HepG2 (cell line): ENCODE data around the gene PLB1. TPM values are rescaled to one million over a fixed set of nuclear protein-coding genes. Genes with fewer than 3 reads are reported as not detected.

Experiments
- ATAC-seq: fragments of 200-7000 bp; cut with Tn5 transposase; 3 replicates; pipeline ENCODE4 v1.9.1; 2020; ENCODE audit warnings: mild to moderate bottlenecking, moderate library complexity
- BruUV-seq: library from RNA; stranded (reverse); fragments of 400-500 nt; replicated peaks from 2 replicates; lab custom pipeline; 2021; lab: Mats Ljungman, UMichigan
- CTCF ChIA-PET: fragments of 300-600 bp; formaldehyde crosslinking; extraction: SDS; loops from one replicate; lab custom pipeline; 2021; ENCODE audit warnings: low total read pairs, inconsistent platforms, low intra/inter-chr PET ratio; lab: Yijun Ruan, JAX
- POLR2A ChIA-PET: fragments of 350-600 bp; sonication (Branson Sonifier 250); formaldehyde crosslinking; loops from one replicate; lab custom pipeline; 2020; ENCODE audit warnings: antibody characterized with exemption, inconsistent platforms; lab: Yijun Ruan, JAX
- DNase-seq: peaks from one replicate; pipeline ENCODE4 v3.0.0-alpha.2; 2015; ENCODE audit warnings: low spot score
- FAIRE-seq: peaks from 3 replicates; lab custom pipeline; 2011; peaks lifted over from hg19 to GRCh38; lab: Jason Lieb, UNC
- H2AFZ ChIP-seq: one replicate; pipeline ENCODE4 v1.6.1; 2011; ENCODE audit warnings: low read length, inconsistent platforms
- H3K27ac ChIP-seq: fragments of 300-600 bp; 3 replicates; pipeline ENCODE4 v1.8.0; 2011; ENCODE audit warnings: mixed run types, mild to moderate bottlenecking, mixed read lengths, low read length, inconsistent platforms; ENCODE audit not compliant: insufficient read depth; ENCODE audit errors: extremely low read length
- H3K27me3 ChIP-seq, 2 experiments: fragments of 200-600 bp in 1 of 2; 2 replicates in 1 of 2; 3 replicates in 1 of 2; pipeline versions ENCODE4 v1.6.0 to v1.8.0; 2011; ENCODE audit warnings: low read length in 2 of 2, mild to moderate bottlenecking in 2 of 2, moderate library complexity in 2 of 2, inconsistent platforms in 1 of 2; ENCODE audit not compliant: insufficient read depth in 2 of 2, control insufficient read depth in 1 of 2
- H3K36me3 ChIP-seq, 2 experiments: fragments of 200-600 bp in 1 of 2; replicated peaks in 1 of 2; 2 replicates in 1 of 2; 3 replicates in 1 of 2; pipeline versions ENCODE4 v1.5.1 to v1.8.0; 2011; ENCODE audit warnings: low read length in 2 of 2, inconsistent platforms in 1 of 2; ENCODE audit not compliant: insufficient read depth in 2 of 2, control insufficient read depth in 1 of 2
- H3K4me1 ChIP-seq: 2 replicates; pipeline ENCODE4 v1.5.1; 2012; ENCODE audit warnings: low read length, inconsistent platforms; ENCODE audit not compliant: insufficient read depth
- H3K4me2 ChIP-seq: 2 replicates; pipeline ENCODE4 v1.6.0; 2011; ENCODE audit warnings: low read depth, low read length, inconsistent platforms
- H3K4me3 ChIP-seq, 3 experiments: fragments of 200-600 bp in 1 of 3; sonication (generic), shearing (Covaris generic) in 1 of 3; replicated peaks in 1 of 3; 2 replicates each; pipeline ENCODE4 v1.5.1; 2011 to 2016; ENCODE audit warnings: low read length in 3 of 3, inconsistent platforms in 2 of 3, low read depth in 2 of 3, mild to moderate bottlenecking in 2 of 3, control low read depth in 1 of 3, mixed read lengths in 1 of 3; ENCODE audit not compliant: insufficient read depth in 1 of 3
- H3K79me2 ChIP-seq: one replicate; pipeline ENCODE4 v1.6.1; 2011; ENCODE audit warnings: low read length, inconsistent platforms; ENCODE audit not compliant: insufficient read depth
- H3K9ac ChIP-seq: 2 replicates; pipeline ENCODE4 v1.6.0; 2011; ENCODE audit warnings: mild to moderate bottlenecking, low read depth, low read length, inconsistent platforms; ENCODE audit not compliant: insufficient read depth
- H3K9me3 ChIP-seq: 2 replicates; pipeline ENCODE4 v1.5.1; 2012; ENCODE audit warnings: mild to moderate bottlenecking, low read length
- H4K20me1 ChIP-seq: 2 replicates; pipeline ENCODE4 v1.6.0; 2011; ENCODE audit warnings: inconsistent platforms, mild to moderate bottlenecking, low read length, moderate library complexity; ENCODE audit not compliant: insufficient read depth
- HMGXB4 ChIP-seq, 2 experiments: sonication (generic) in 1 of 2; formaldehyde crosslinking in 1 of 2; IDR thresholded peaks; 2 replicates each; pipeline versions ENCODE4 v1.4.0 to v1.6.1; 2018 to 2020; ENCODE audit warnings: missing genetic modification reagents in 2 of 2, borderline replicate concordance in 1 of 2, low read depth in 1 of 2, mild to moderate bottlenecking in 1 of 2, missing biosample characterization in 1 of 2
- MIXL1 ChIP-seq: IDR thresholded peaks from 2 replicates; pipeline ENCODE4 v1.6.1; 2016
- MXD3 ChIP-seq: IDR thresholded peaks from 2 replicates; pipeline ENCODE4 v1.6.1; 2016; ENCODE audit warnings: mild to moderate bottlenecking, missing biosample characterization, missing genetic modification reagents
- NR2F2 ChIP-seq: IDR thresholded peaks from 2 replicates; pipeline ENCODE4 v1.6.1; 2012; ENCODE audit warnings: low read depth, inconsistent platforms, borderline replicate concordance
- TRIM22 ChIP-seq: fragments of 450-650 bp; IDR thresholded peaks from 2 replicates; pipeline ENCODE4 v1.6.1; 2017
- WGBS: methylation state at CpG from one replicate; pipeline ENCODE4 v1.1.6; 2017; ENCODE audit warnings: low lambda C conversion rate; 5-methylcytosine and 5-hydroxymethylcytosine counted together
- in situ Hi-C: cut with HindIII; loops from 2 replicates; pipeline ENCODE4 v1.10.0; 2017; ENCODE audit warnings: low pct_unique_long_range_greater_than_20kb; ENCODE audit not compliant: extremely low pct_ligation_motif_present
- intact Hi-C: fragments of 100-400 bp; cut with micrococcal nuclease; formaldehyde crosslinking; loops from one replicate; pipeline ENCODE4 v1.10.0; 2022; ENCODE audit not compliant: unreplicated experiment
- polyA plus RNA-seq, 8 experiments: library from polyadenylated mRNA; depleted of rRNA in 3 of 8; stranded (reverse) in 7 of 8; unstranded in 1 of 8; fragments of >200 nt; fragmentation: Illumina TruSeq in 4 of 8; extraction: Trizol in 4 of 8; gene quantifications; 2 replicates each; pipeline versions ENCODE4 v1.2.1 to v1.2.3, GENCODE V29; 2011 to 2016; ENCODE audit warnings: low read depth in 4 of 8, missing spikeins in 1 of 8, mixed read lengths in 1 of 8; ENCODE audit not compliant: insufficient read depth in 1 of 8
- total RNA-seq, 5 experiments: library from RNA; depleted of rRNA; stranded (reverse); fragments of >200 nt; fragmentation: Illumina TruSeq; extraction: Trizol; gene quantifications; 2 replicates each; pipeline ENCODE4 v1.2.3, GENCODE V29; 2016; ENCODE audit warnings: low read depth in 1 of 5
- TF ChIP-seq, protein P1 (sequence below): sonication (generic); formaldehyde crosslinking; IDR thresholded peaks from 2 replicates; pipeline ENCODE4 v1.5.1; 2020; ENCODE audit warnings: mild to moderate bottlenecking, moderate library complexity, missing genetic modification reagents

Gene PLB1
- total and polyA plus RNA-seq, 2 of the 13 experiments (the other 11 are each of a cell fraction or from before 2014, with no cell fraction given), result 0.20 to 1.8 TPM

DNA sequence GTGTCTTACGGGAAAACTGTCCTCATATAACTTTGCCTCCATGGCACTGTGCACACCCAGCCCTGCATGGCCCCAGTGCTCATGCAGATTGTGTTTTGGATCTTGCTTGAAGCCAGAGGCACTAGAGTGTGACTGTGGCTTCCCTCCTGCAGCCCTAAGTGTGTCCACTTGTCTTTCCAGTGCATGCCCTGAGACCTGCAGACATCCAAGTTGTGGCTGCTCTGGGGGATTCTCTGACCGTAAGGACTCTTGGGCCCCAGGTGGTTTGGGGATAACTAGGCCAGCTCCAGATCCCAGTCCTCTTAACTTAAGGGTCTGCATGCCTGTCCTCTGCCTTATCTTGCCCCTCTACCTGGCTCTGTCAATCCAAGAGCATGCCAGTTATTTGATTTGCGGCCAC lies 96.6 kb downstream of the PLB1 start (continued):
- no peak for TF ChIP-seq MXD3 (CRISPR knock-in tag)
- TF ChIP-seq HMGXB4 (CRISPR knock-in tag; IDR thresholded peaks at IDR 0.05; ENCODE audit: borderline replicate concordance in 1 of 2, low read depth in 1 of 2), result no peak

GRCh38 chr2:28593160-28593755 lies 97.4 kb downstream of the PLB1 start:
- in situ Hi-C loops, result loop anchor here (10.0 kb wide), 1 partner anchor 162 kb away; the partner anchor contains the start of gene PPP1CB
- intact Hi-C loops, result no loop called here
- no peak overlapping the region for H3K4me2 ChIP-seq

More at GRCh38 chr2:28593160-28593755, 97.4 kb downstream of the PLB1 start:
- BruUV-seq, result no TSS peak
- 22% methylated on average over 11 of the region's 11 CpGs for WGBS
- Histone ChIP-seq H3K4me1 (peaks cover 16% of the 10 kb centered on the region), H3K9me3 (no peaks in the 10 kb centered on the region), H3K79me2 (no peaks in the 10 kb centered on the region), H3K27me3 (peaks cover 4 to 40% of the 10 kb centered on the region in 2 experiments; a peak in 4 of 5 replicates), H4K20me1 (no peaks in the 10 kb centered on the region), H3K36me3 (no peaks in the 10 kb centered on the region), H3K27ac (no peak overlapping the region), H2AFZ (no peak overlapping the region), H3K9ac (no peak overlapping the region)
- FAIRE-seq (no peak), ATAC-seq (no peak), DNase-seq (no peak)
- POLR2A ChIA-PET, result interaction anchor here (0.9 to 5.1 kb wide), 2 partner anchors 158 to 301 kb away, joined by 3 to 25 read pairs; partner anchors contain the start of genes PPP1CB and WDR43
- CTCF ChIA-PET, result interaction anchor here (1.6 to 2.0 kb wide), 2 partner anchors 26 to 160 kb away, joined by 12 to 18 read pairs; no protein-coding TSS in a partner anchor
- TF ChIP-seq TRIM22 (no peak), MIXL1 (CRISPR knock-in tag) (no peak), NR2F2 (no peak)
- TF ChIP-seq, protein P1, sequence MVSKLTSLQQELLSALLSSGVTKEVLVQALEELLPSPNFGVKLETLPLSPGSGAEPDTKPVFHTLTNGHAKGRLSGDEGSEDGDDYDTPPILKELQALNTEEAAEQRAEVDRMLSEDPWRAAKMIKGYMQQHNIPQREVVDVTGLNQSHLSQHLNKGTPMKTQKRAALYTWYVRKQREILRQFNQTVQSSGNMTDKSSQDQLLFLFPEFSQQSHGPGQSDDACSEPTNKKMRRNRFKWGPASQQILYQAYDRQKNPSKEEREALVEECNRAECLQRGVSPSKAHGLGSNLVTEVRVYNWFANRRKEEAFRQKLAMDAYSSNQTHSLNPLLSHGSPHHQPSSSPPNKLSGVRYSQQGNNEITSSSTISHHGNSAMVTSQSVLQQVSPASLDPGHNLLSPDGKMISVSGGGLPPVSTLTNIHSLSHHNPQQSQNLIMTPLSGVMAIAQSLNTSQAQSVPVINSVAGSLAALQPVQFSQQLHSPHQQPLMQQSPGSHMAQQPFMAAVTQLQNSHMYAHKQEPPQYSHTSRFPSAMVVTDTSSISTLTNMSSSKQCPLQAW (CRISPR knock-in tag), result no peak
- TF ChIP-seq, all 625 proteins: peak for 0
- H3K4me3 ChIP-seq, result no peak overlapping the region
